ENCODE results near the gene BRIP1.

DNA sequence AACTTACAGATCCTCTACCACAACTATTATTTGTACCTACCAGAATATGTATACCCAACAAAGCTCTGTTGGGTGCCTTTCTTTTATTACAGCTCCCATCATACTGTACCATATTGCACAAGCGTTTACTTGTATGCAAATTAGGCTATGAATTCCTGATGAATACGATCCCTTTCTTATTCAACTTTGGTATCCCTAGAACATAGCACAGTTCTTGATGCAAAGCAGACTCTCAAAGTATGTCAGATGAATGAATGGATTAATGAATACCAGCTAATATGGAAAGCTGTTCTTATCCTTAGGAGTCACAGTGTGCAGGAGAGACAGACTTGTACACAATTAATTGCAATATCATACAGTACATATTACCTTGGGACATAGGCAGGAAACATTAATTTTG, 192.6 kb downstream of the BRIP1 start:
- TF ChIP-seq JUN (IDR thresholded peaks at IDR 0.05) (no peak), NFE2L2 (conservative IDR thresholded peaks at IDR 0.05; ENCODE audit: low read length) (no peak), CTCF (IDR thresholded peaks at IDR 0.05) (no peak), CEBPB (IDR thresholded peaks at IDR 0.05) (no peak), MAX (IDR thresholded peaks at IDR 0.05) (no peak)
- TF ChIP-seq, protein P1, sequence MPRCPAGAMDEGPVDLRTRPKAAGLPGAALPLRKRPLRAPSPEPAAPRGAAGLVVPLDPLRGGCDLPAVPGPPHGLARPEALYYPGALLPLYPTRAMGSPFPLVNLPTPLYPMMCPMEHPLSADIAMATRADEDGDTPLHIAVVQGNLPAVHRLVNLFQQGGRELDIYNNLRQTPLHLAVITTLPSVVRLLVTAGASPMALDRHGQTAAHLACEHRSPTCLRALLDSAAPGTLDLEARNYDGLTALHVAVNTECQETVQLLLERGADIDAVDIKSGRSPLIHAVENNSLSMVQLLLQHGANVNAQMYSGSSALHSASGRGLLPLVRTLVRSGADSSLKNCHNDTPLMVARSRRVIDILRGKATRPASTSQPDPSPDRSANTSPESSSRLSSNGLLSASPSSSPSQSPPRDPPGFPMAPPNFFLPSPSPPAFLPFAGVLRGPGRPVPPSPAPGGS (IDR thresholded peaks at IDR 0.05): no peak
- TF ChIP-seq, protein P2, sequence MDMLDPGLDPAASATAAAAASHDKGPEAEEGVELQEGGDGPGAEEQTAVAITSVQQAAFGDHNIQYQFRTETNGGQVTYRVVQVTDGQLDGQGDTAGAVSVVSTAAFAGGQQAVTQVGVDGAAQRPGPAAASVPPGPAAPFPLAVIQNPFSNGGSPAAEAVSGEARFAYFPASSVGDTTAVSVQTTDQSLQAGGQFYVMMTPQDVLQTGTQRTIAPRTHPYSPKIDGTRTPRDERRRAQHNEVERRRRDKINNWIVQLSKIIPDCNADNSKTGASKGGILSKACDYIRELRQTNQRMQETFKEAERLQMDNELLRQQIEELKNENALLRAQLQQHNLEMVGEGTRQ (IDR thresholded peaks at IDR 0.05): no peak
